Neural cell (in vitro differentiated cells): ENCODE measurements around the gene LIMD2. TPM values are rescaled to one million over a fixed set of nuclear protein-coding genes. Genes with fewer than 3 reads are reported as not detected.

Experiments
- H2AFZ ChIP-seq: fragments of 200-600, 300-800 bp; sonication (generic), shearing (Covaris generic); 2 replicates; pipeline ENCODE4 v1.6.0; 2014; ENCODE audit warnings: low read depth, mild to moderate bottlenecking, antibody characterized with exemption, low read length, moderate library complexity
- H3F3A ChIP-seq: fragments of 200-600 bp; shearing (Covaris generic); 2 replicates; pipeline ENCODE4 v1.6.1; 2016; ENCODE audit warnings: mild to moderate bottlenecking, moderate library complexity, mixed read lengths, antibody characterized with exemption, low read length; ENCODE audit not compliant: insufficient read depth, poor library complexity, severe bottlenecking
- H3K27ac ChIP-seq: fragments of 200-600, 300-800 bp; sonication (generic), shearing (Covaris generic); 2 replicates; pipeline ENCODE4 v1.5.1; 2014; ENCODE audit warnings: mild to moderate bottlenecking, low read length, moderate library complexity
- H3K27me3 ChIP-seq: fragments of 300-800, 200-600 bp; sonication (generic), shearing (Covaris generic); 2 replicates; pipeline ENCODE4 v1.6.0; 2014; ENCODE audit warnings: mild to moderate bottlenecking, low read depth, low read length, moderate library complexity; ENCODE audit not compliant: insufficient read depth
- H3K36me3 ChIP-seq: fragments of 300-800, 200-600 bp; sonication (generic), shearing (Covaris generic); 2 replicates; pipeline ENCODE4 v1.5.1; 2014; ENCODE audit warnings: mild to moderate bottlenecking, antibody characterized with exemption, low read length, moderate library complexity; ENCODE audit not compliant: insufficient read depth
- H3K4me2 ChIP-seq: fragments of 300-800, 200-600 bp; sonication (generic), shearing (Covaris generic); 2 replicates; pipeline ENCODE4 v1.6.0; 2014; ENCODE audit warnings: mild to moderate bottlenecking, low read length
- H3K4me3 ChIP-seq: fragments of 300-800, 200-600 bp; sonication (generic), shearing (Covaris generic); 2 replicates; pipeline ENCODE4 v1.5.1; 2014; ENCODE audit warnings: mild to moderate bottlenecking, low read length, moderate library complexity
- H3K79me2 ChIP-seq: fragments of 200-600 bp; shearing (Covaris generic); replicated peaks from 2 replicates; pipeline ENCODE4 v1.6.0; 2014; ENCODE audit warnings: mild to moderate bottlenecking, low read length, moderate library complexity; ENCODE audit not compliant: insufficient read depth
- H3K9ac ChIP-seq: fragments of 300-800, 200-600 bp; sonication (generic), shearing (Covaris generic); 2 replicates; pipeline ENCODE4 v1.6.1; 2016; ENCODE audit warnings: mild to moderate bottlenecking, low read length, mixed read lengths
- H3K9me2 ChIP-seq: fragments of 200-600 bp; shearing (Covaris generic); 2 replicates; pipeline ENCODE4 v1.6.1; 2016; ENCODE audit warnings: mild to moderate bottlenecking, low read length, mixed read lengths; ENCODE audit not compliant: insufficient read depth
- H3K9me3 ChIP-seq: fragments of 200-600, 300-800 bp; sonication (generic), shearing (Covaris generic); 2 replicates; pipeline ENCODE4 v1.6.1; 2016; ENCODE audit warnings: mild to moderate bottlenecking, mixed run types, low read length, moderate library complexity, mixed read lengths
- H4K20me1 ChIP-seq: fragments of 200-600 bp; shearing (Covaris generic); 2 replicates; pipeline ENCODE4 v1.6.1; 2016; ENCODE audit warnings: mild to moderate bottlenecking, mixed run types; ENCODE audit not compliant: insufficient read depth
- CTCF ChIP-seq: fragments of 450-650 bp; IDR thresholded peaks from 2 replicates; pipeline ENCODE4 v1.5.1; 2014; ENCODE audit warnings: antibody characterized with exemption, mild to moderate bottlenecking, moderate library complexity; ENCODE audit not compliant: poor library complexity, severe bottlenecking
- EP300 ChIP-seq: fragments of 450-650 bp; conservative IDR thresholded peaks from 2 replicates; pipeline ENCODE4 v1.6.1; 2014; ENCODE audit warnings: antibody characterized with exemption, mild to moderate bottlenecking, moderate library complexity; ENCODE audit not compliant: poor library complexity, severe bottlenecking
- EZH2 ChIP-seq: fragments of 200-600, 300-800 bp; shearing (Covaris generic), sonication (generic); IDR thresholded peaks from 2 replicates; pipeline ENCODE4 v1.6.1; 2014; ENCODE audit warnings: antibody characterized with exemption, low read length, borderline replicate concordance, mild to moderate bottlenecking; ENCODE audit not compliant: insufficient read depth, poor library complexity, severe bottlenecking
- MXI1 ChIP-seq: fragments of 450-650 bp; conservative IDR thresholded peaks from 2 replicates; pipeline ENCODE4 v1.6.1; 2014; ENCODE audit warnings: antibody characterized with exemption, mild to moderate bottlenecking; ENCODE audit not compliant: poor library complexity, severe bottlenecking
- POLR2AphosphoS5 ChIP-seq: IDR thresholded peaks from 2 replicates; pipeline ENCODE4 v1.6.1; 2012
- RAD21 ChIP-seq: fragments of 450-650 bp; conservative IDR thresholded peaks from 2 replicates; pipeline ENCODE4 v1.6.1; 2014; ENCODE audit warnings: antibody characterized with exemption, mild to moderate bottlenecking, moderate library complexity
- REST ChIP-seq: IDR thresholded peaks from 2 replicates; pipeline ENCODE4 v1.6.1; 2012; ENCODE audit warnings: borderline replicate concordance
- SMC3 ChIP-seq: fragments of 450-650 bp; conservative IDR thresholded peaks from 2 replicates; pipeline ENCODE4 v1.6.1; 2014; ENCODE audit warnings: antibody characterized with exemption, mild to moderate bottlenecking, moderate library complexity; ENCODE audit not compliant: poor library complexity
- TAF1 ChIP-seq: IDR thresholded peaks from 2 replicates; pipeline ENCODE4 v1.6.1; 2012; ENCODE audit warnings: low read depth
- polyA plus RNA-seq: library from polyadenylated mRNA; depleted of rRNA; stranded (reverse); fragments of >200 nt; gene quantifications from 2 replicates; pipeline ENCODE4 v1.2.3, GENCODE V29; 2014

Gene LIMD2
- polyA plus RNA-seq, 1 donor from 2014 or later: 132 TPM

- H4K20me1 ChIP-seq: no peaks in the 10 kb centered on the region
- no peak for TF ChIP-seq SMC3
- TF ChIP-seq RAD21: no peak
- no peak for TF ChIP-seq POLR2AphosphoS5
- TF ChIP-seq MXI1: no peak
- no peak for TF ChIP-seq EP300
- no peak for TF ChIP-seq REST
- no peak for TF ChIP-seq CTCF
- TF ChIP-seq EZH2: no peak
- TF ChIP-seq TAF1: no peak
- H3K36me3 ChIP-seq: no peaks in the 10 kb centered on the region
- H3K9me2 ChIP-seq: no peaks in the 10 kb centered on the region
- H3K27ac ChIP-seq: no peak overlapping the region
- H2AFZ ChIP-seq: no peak overlapping the region
- H3K4me3 ChIP-seq: no peak overlapping the region
- no peaks in the 10 kb centered on the region for H3K27me3 ChIP-seq
- H3K79me2 ChIP-seq: no peaks in the 10 kb centered on the region
- no peaks in the 10 kb centered on the region for H3K9me3 ChIP-seq
- no peaks in the 10 kb centered on the region for H3F3A ChIP-seq
- no peak overlapping the region for H3K9ac ChIP-seq
- H3K4me2 ChIP-seq: no peak overlapping the region
Observed at GRCh38 chr17:63672856-63673255, 27.1 kb downstream of the LIMD2 start.

- Histone ChIP-seq H3K9ac (no peak overlapping the region), H2AFZ (no peak overlapping the region), H3K36me3 (peaks cover 9% of the 10 kb centered on the region), H3F3A (no peaks in the 10 kb centered on the region), H3K9me3 (no peaks in the 10 kb centered on the region), H4K20me1 (no peaks in the 10 kb centered on the region), H3K4me3 (no peak overlapping the region), H3K79me2 (no peaks in the 10 kb centered on the region), H3K27ac (no peak overlapping the region), H3K9me2 (no peaks in the 10 kb centered on the region), H3K4me2 (no peak overlapping the region), H3K27me3 (no peaks in the 10 kb centered on the region)
- TF ChIP-seq POLR2AphosphoS5 (no peak), EZH2 (no peak), EP300 (no peak), MXI1 (no peak), CTCF (no peak), RAD21 (no peak), TAF1 (no peak), REST (no peak), SMC3 (no peak)
Observed at GRCh38 chr17:63665527-63666214, 34.3 kb downstream of the LIMD2 start.
